Smooth muscle cell (in vitro differentiated cells): ENCODE measurements around the gene ECM1. TPM values are rescaled to one million over a fixed set of nuclear protein-coding genes. Genes with fewer than 3 reads are reported as not detected.

Experiments used
- DNase-seq: peaks from one replicate; lab custom pipeline; 2025; ENCODE audit not compliant: unreplicated experiment; lab: John Stamatoyannopoulos, UW
- H2AFZ ChIP-seq: fragments of 200-600 bp; sonication (generic); 2 replicates; pipeline ENCODE4 v1.6.0; 2016; ENCODE audit warnings: antibody characterized with exemption, low read depth, mild to moderate bottlenecking
- H3F3A ChIP-seq: fragments of 200-600 bp; sonication (generic); 2 replicates; pipeline ENCODE4 v1.6.0; 2017; ENCODE audit warnings: antibody characterized with exemption, low read depth
- H3K27ac ChIP-seq: fragments of 200-600 bp; sonication (generic); 2 replicates; pipeline ENCODE4 v1.5.1; 2016; ENCODE audit warnings: low read depth, mild to moderate bottlenecking
- H3K27me3 ChIP-seq: fragments of 200-600 bp; sonication (generic); 2 replicates; pipeline ENCODE4 v1.6.1; 2016; ENCODE audit warnings: low read depth, mild to moderate bottlenecking
- H3K36me3 ChIP-seq: fragments of 200-600 bp; sonication (generic); 2 replicates; pipeline ENCODE4 v1.5.1; 2016; ENCODE audit warnings: low read depth
- H3K4me1 ChIP-seq: fragments of 200-600 bp; sonication (generic); 2 replicates; pipeline ENCODE4 v1.5.1; 2016; ENCODE audit warnings: low read depth
- H3K4me2 ChIP-seq: fragments of 200-600 bp; sonication (generic); 2 replicates; pipeline ENCODE4 v1.6.0; 2016; ENCODE audit warnings: mild to moderate bottlenecking
- H3K4me3 ChIP-seq: fragments of 200-600 bp; sonication (generic); 2 replicates; pipeline ENCODE4 v1.5.1; 2016; ENCODE audit warnings: mild to moderate bottlenecking
- H3K79me2 ChIP-seq: fragments of 200-600 bp; sonication (generic); 2 replicates; pipeline ENCODE4 v1.6.0; 2016; ENCODE audit warnings: low read depth, mild to moderate bottlenecking
- H3K9ac ChIP-seq: fragments of 200-600 bp; sonication (generic); 2 replicates; pipeline ENCODE4 v1.6.0; 2016; ENCODE audit warnings: low read depth
- H3K9me3 ChIP-seq: fragments of 200-600 bp; sonication (generic); replicated peaks from 2 replicates; pipeline ENCODE4 v1.5.1; 2016; ENCODE audit warnings: low read depth
- H4K20me1 ChIP-seq: fragments of 200-600 bp; sonication (generic); 2 replicates; pipeline ENCODE4 v1.6.0; 2016; ENCODE audit warnings: low read depth
- WGBS: methylation state at CpG from one replicate; pipeline ENCODE4 v1.1.7; 2016; ENCODE audit warnings: low lambda C conversion rate; 5-methylcytosine and 5-hydroxymethylcytosine counted together
- polyA plus RNA-seq: library from polyadenylated mRNA; unstranded; fragments of >200 nt; fragmentation: Nextera tagmentation; extraction: Ambion mirVana; gene quantifications from 2 replicates; pipeline ENCODE4 v1.2.1, GENCODE V29; 2016
- total RNA-seq: library from RNA; depleted of rRNA; stranded (reverse); fragments of >200 nt; gene quantifications from 2 replicates; pipeline ENCODE4 v1.2.3, GENCODE V29; 2014
- TF ChIP-seq, protein P1 (sequence below): fragments of 200-600 bp; sonication (generic); IDR thresholded peaks from 2 replicates; pipeline ENCODE4 v1.5.1; 2017; ENCODE audit warnings: borderline replicate concordance, mild to moderate bottlenecking, antibody characterized with exemption; ENCODE audit not compliant: insufficient read depth, poor library complexity, severe bottlenecking

ECM1 gene
- total RNA-seq (14.6 and 19.0 TPM in 2 replicates), polyA plus RNA-seq (32.0 and 36.1 TPM in 2 replicates)

DNA sequence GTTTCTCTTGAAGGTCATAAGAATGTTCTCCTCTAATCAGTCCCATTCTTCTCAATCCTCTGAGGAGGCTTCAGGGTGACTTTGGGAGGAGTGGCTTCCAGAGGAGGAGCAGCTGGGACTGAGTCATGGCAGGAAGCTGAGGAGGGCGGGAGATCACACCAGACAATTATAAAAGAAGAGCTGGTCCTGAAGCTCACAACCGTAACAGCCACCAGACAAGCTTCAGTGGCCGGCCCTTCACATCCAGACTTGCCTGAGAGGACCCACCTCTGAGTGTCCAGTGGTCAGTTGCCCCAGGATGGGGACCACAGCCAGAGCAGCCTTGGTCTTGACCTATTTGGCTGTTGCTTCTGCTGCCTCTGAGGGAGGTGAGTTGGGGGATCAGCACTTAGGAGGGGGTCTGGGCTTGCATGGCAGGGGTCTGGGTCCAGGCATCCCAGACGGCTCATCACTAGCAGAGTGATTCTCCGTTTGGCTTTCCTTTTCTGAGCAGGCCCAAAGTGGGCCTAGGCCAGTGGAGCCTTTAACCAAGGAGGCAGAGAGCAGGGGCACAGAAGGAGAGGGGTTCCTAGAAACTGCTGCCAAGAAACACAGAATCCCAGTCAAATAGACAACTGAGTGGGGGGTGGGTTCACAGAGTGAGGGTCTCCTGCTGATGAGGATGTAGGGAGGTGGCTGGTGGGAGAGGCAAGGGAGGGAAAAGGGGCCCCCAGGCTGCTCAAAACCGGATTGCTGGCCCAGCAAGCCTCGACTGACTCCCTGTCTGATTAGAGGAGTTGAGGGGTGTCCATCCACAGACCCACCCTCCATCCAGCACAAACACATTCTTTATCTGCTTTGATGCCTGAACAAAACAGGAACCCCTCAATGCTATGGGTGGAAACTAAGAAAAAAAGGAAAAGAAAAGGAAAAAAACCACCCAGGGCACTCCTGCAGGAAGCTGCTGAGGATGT lies at the start of gene ECM1:
TSS of gene ECM1 (plus strand) at position 198 of the 953 bp plus-strand sequence. CDS start at position 299, 101 bp downstream.
- Histone ChIP-seq H3K36me3 (no peaks in the 10 kb centered on the region), H3F3A (no peaks in the 10 kb centered on the region), H2AFZ (no peak within 1 kb of the TSS), H3K4me1 (peaks cover 7% of the 10 kb centered on the region), H3K9me3 (no peaks in the 10 kb centered on the region), H3K9ac (no peak within 1 kb of the TSS), H3K27ac (peak within 1 kb of the TSS; percentile 36), H3K79me2 (no peaks in the 10 kb centered on the region), H3K4me2 (peak within 1 kb of the TSS; percentile 61), H4K20me1 (no peaks in the 10 kb centered on the region), H3K27me3 (no peaks in the 10 kb centered on the region), H3K4me3 (no peak within 1 kb of the TSS)
- DNase-seq, result no peak
- TF ChIP-seq, protein P1, sequence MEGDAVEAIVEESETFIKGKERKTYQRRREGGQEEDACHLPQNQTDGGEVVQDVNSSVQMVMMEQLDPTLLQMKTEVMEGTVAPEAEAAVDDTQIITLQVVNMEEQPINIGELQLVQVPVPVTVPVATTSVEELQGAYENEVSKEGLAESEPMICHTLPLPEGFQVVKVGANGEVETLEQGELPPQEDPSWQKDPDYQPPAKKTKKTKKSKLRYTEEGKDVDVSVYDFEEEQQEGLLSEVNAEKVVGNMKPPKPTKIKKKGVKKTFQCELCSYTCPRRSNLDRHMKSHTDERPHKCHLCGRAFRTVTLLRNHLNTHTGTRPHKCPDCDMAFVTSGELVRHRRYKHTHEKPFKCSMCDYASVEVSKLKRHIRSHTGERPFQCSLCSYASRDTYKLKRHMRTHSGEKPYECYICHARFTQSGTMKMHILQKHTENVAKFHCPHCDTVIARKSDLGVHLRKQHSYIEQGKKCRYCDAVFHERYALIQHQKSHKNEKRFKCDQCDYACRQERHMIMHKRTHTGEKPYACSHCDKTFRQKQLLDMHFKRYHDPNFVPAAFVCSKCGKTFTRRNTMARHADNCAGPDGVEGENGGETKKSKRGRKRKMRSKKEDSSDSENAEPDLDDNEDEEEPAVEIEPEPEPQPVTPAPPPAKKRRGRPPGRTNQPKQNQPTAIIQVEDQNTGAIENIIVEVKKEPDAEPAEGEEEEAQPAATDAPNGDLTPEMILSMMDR, result no peak
- 44% methylated on average over 7 of the region's 7 CpGs for WGBS

DNA sequence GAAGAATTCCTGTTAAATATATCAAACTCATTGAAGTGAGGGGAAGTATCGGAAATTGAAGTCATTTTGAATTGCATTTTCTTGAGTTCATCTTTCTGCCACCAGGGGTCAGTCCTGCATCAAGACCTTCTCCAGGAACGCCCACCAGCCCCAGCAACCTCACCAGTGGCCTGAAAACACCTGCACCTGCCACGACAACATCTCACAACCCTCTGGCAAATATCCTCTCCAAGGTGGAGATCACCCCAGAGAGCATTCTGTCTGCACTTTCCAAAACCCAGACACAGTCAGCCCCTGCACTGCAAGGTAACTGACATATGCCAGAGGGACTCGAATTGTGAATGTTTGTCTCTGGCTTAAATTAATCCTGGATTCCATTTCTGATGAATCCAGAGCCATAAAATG lies 43.5 kb upstream of the ECM1 start:
- no peak overlapping the region for H2AFZ ChIP-seq
- no peak overlapping the region for H3K9ac ChIP-seq
- H3K4me1 ChIP-seq, result no peaks in the 10 kb centered on the region
- WGBS, result 71% methylated on average over 4 of the region's 4 CpGs
- H3F3A ChIP-seq, result no peaks in the 10 kb centered on the region
- H3K27ac ChIP-seq, result no peak overlapping the region
- H3K4me3 ChIP-seq, result no peak overlapping the region
- no peak for DNase-seq
- H3K36me3 ChIP-seq, result peaks cover 12% of the 10 kb centered on the region
- H3K4me2 ChIP-seq, result no peak overlapping the region
- H3K9me3 ChIP-seq, result no peaks in the 10 kb centered on the region
- H3K27me3 ChIP-seq, result no peaks in the 10 kb centered on the region
- no peaks in the 10 kb centered on the region for H4K20me1 ChIP-seq
- no peaks in the 10 kb centered on the region for H3K79me2 ChIP-seq
- TF ChIP-seq, protein P1, result peak; percentile 65

DNA sequence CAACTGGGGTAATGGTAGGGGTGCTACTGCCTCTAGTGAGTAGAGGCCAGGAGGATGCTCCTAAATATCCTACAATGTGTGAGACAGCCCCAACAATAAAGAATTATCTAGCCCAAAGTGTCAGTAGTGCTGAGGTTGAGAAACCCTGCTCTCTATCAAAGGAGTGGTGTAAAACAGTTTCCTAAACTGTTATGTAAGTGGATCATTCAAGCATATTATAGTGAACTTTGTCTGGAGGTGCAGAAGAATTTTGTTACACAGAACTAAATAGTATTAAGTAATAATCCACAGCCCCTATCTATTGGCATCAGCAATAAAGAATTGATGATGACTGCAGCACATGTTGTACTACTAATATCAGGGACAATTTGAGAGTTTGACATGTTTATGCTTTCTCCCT lies 40.9 kb upstream of the ECM1 start:
- no peaks in the 10 kb centered on the region for H3K79me2 ChIP-seq
- no peaks in the 10 kb centered on the region for H3K9me3 ChIP-seq
- peaks cover 22% of the 10 kb centered on the region for H3K36me3 ChIP-seq
- TF ChIP-seq, protein P1, result no peak
- H3K4me1 ChIP-seq, result no peaks in the 10 kb centered on the region
- no peak overlapping the region for H3K27ac ChIP-seq
- no peak for DNase-seq
- no peaks in the 10 kb centered on the region for H3F3A ChIP-seq
- H4K20me1 ChIP-seq, result no peaks in the 10 kb centered on the region
- no peaks in the 10 kb centered on the region for H3K27me3 ChIP-seq
- H3K9ac ChIP-seq, result no peak overlapping the region
- no peak overlapping the region for H2AFZ ChIP-seq
- H3K4me2 ChIP-seq, result no peak overlapping the region
- H3K4me3 ChIP-seq, result no peak overlapping the region

GRCh38 chr1:150469291-150469690 lies 38.6 kb upstream of the ECM1 start:
- Histone ChIP-seq H3K36me3 (peaks cover 22% of the 10 kb centered on the region), H3K4me3 (no peak overlapping the region), H4K20me1 (no peaks in the 10 kb centered on the region), H3K79me2 (no peaks in the 10 kb centered on the region), H3K4me2 (no peak overlapping the region), H3K27me3 (no peaks in the 10 kb centered on the region), H3F3A (no peaks in the 10 kb centered on the region), H3K9ac (no peak overlapping the region), H3K9me3 (no peaks in the 10 kb centered on the region), H3K27ac (no peak overlapping the region), H3K4me1 (no peaks in the 10 kb centered on the region), H2AFZ (no peak overlapping the region)
- TF ChIP-seq, protein P1, result no peak
- DNase-seq, result no peak
- WGBS, result 100% methylated on average over 1 of the region's 1 CpG
